Ishikawa (cell line): ENCODE data around the gene TXNIP.

Experiments
- CEBPB ChIP-seq: IDR thresholded peaks from 2 replicates; pipeline ENCODE4 v1.6.1; 2012
- CREB1 ChIP-seq: IDR thresholded peaks from 2 replicates; pipeline ENCODE4 v1.6.1; 2012; ENCODE audit warnings: low read depth
- EGR1 ChIP-seq: IDR thresholded peaks from 2 replicates; pipeline ENCODE4 v1.6.1; 2012
- EP300 ChIP-seq: IDR thresholded peaks from 2 replicates; pipeline ENCODE4 v1.6.1; 2012; ENCODE audit warnings: borderline replicate concordance
- FOXM1 ChIP-seq: IDR thresholded peaks from 2 replicates; pipeline ENCODE4 v1.6.1; 2012; ENCODE audit warnings: low read depth, borderline replicate concordance
- MAX ChIP-seq: IDR thresholded peaks from 2 replicates; pipeline ENCODE4 v1.6.1; 2012
- NFIC ChIP-seq: IDR thresholded peaks from 2 replicates; pipeline ENCODE4 v1.6.1; 2012
- RAD21 ChIP-seq: IDR thresholded peaks from 2 replicates; pipeline ENCODE4 v1.6.1; 2012; ENCODE audit warnings: low read depth
- REST ChIP-seq: IDR thresholded peaks from 2 replicates; pipeline ENCODE4 v1.6.1; 2012; ENCODE audit warnings: low read depth, mild to moderate bottlenecking
- TAF1 ChIP-seq: IDR thresholded peaks from 2 replicates; pipeline ENCODE4 v1.6.1; 2012; ENCODE audit warnings: low read depth, mild to moderate bottlenecking
- TCF12 ChIP-seq: IDR thresholded peaks from 2 replicates; pipeline ENCODE4 v1.6.1; 2012; ENCODE audit warnings: low read depth
- TEAD4 ChIP-seq: IDR thresholded peaks from 2 replicates; pipeline ENCODE4 v1.6.1; 2012
- USF1 ChIP-seq: IDR thresholded peaks from 2 replicates; pipeline ENCODE4 v1.6.1; 2012
- YY1 ChIP-seq: IDR thresholded peaks from 2 replicates; pipeline ENCODE4 v1.6.1; 2012; ENCODE audit warnings: low read depth
- ZBTB7A ChIP-seq: IDR thresholded peaks from 2 replicates; pipeline ENCODE4 v1.6.1; 2012; ENCODE audit warnings: low read depth

The TXNIP gene

GRCh38 chr1:145949219-145949618, 47.2 kb downstream of the TXNIP start:
- TF ChIP-seq ZBTB7A, result no peak
- no peak for TF ChIP-seq REST
- no peak for TF ChIP-seq YY1
- TF ChIP-seq TAF1, result no peak
- no peak for TF ChIP-seq EGR1

DNA sequence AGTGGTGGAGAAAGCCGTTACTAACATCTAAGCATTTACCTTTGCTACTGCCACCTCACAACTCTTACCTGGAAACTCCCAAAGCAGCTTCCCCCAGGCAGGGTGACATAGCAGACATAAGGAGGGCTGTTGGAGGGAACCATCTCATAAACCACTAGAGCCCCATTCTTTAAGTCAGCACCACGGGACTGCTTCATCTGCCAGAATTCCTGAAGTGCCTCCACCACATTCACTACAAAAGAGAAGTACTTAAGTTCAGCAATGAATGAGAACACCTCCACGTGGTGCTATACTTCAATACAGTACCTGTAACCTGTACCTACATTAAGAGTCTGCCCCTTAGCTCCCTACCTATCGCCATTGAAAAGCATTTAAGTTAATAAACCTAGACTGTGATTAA, 48.8 kb downstream of the TXNIP start:
- TF ChIP-seq MAX, result no peak
- TF ChIP-seq NFIC, result no peak
- no peak for TF ChIP-seq EP300
- TF ChIP-seq TEAD4, result no peak
- no peak for TF ChIP-seq TCF12
- no peak for TF ChIP-seq RAD21
- no peak for TF ChIP-seq FOXM1
- no peak for TF ChIP-seq CREB1
- TF ChIP-seq EGR1, result no peak
- TF ChIP-seq TAF1, result no peak
- no peak for TF ChIP-seq REST
- TF ChIP-seq USF1, result no peak
- TF ChIP-seq YY1, result no peak

DNA sequence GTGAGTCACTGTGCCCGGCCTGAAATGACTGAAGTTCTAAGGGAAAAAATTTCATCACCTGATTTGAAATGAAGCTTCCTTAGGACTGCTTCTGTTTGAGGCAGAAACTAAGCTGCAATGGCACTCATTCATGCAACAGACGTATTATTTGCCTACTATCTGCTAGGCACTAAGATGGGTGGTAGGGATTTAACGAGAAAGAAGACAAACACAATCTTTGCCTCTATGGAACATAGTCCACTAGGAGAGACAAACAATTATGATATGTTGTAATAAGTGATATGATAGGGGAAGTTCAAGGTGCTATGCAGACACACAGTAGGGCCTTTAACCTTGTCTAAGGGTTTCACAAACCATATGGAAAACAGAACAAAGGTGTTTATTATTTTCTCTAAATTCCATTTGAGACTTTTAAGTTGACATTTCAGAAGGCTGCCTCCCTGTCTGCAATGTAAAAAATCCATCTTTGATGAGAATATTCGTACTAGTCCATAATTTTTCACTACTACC, 49.8 kb downstream of the TXNIP start:
- no peak for TF ChIP-seq FOXM1
- no peak for TF ChIP-seq EGR1
- TF ChIP-seq TAF1, result no peak
- no peak for TF ChIP-seq CREB1
- TF ChIP-seq TEAD4, result no peak
- no peak for TF ChIP-seq TCF12
- no peak for TF ChIP-seq ZBTB7A
- no peak for TF ChIP-seq MAX
- TF ChIP-seq EP300, result no peak
- no peak for TF ChIP-seq REST
- TF ChIP-seq NFIC, result no peak
- TF ChIP-seq RAD21, result no peak
- TF ChIP-seq CEBPB, result no peak
- TF ChIP-seq YY1, result no peak
- TF ChIP-seq USF1, result no peak

- TF ChIP-seq FOXM1, result no peak
- TF ChIP-seq TEAD4, result no peak
- TF ChIP-seq TCF12, result no peak
- no peak for TF ChIP-seq EGR1
- TF ChIP-seq TAF1, result no peak
- TF ChIP-seq RAD21, result no peak
- TF ChIP-seq USF1, result no peak
- no peak for TF ChIP-seq CREB1
- no peak for TF ChIP-seq ZBTB7A
- no peak for TF ChIP-seq MAX
Observed at GRCh38 chr1:145944532-145944931, 51.8 kb downstream of the TXNIP start.

DNA sequence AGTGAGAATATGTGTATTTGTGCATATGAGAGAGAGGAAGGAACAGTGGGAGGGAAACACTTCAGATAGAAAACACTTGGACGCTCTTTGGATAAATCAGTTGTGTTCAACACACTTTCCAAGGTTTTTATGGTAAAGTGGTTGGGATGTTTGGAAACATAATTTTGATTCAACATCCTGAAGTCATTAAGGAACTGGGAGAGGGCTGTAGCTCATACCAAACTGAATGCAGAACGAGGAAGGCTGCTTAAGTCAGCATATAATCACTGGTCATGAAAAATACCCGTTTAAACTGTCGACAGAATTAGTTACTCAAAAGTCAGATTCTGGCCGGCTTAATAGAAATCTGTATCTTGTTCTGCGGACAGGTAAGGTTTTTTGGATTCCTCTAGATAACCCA, 53.5 kb downstream of the TXNIP start:
- TF ChIP-seq TEAD4 (no peak), USF1 (no peak), CEBPB (no peak), YY1 (no peak), RAD21 (no peak), FOXM1 (no peak)
